HT1080 (cell line): ENCODE data around the gene U2AF1L4. TPM values are rescaled to one million over a fixed set of nuclear protein-coding genes. Genes with fewer than 3 reads are reported as not detected.

ENCODE experiments used
- DNase-seq: peaks from one replicate; pipeline ENCODE4 v3.0.0-alpha.2; 2015; ENCODE audit warnings: low read depth
- total RNA-seq: library from RNA; depleted of rRNA; stranded (reverse); fragments of >200 nt; shearing (Covaris generic); gene quantifications from 2 replicates; pipeline ENCODE4 v1.2.3, GENCODE V29; 2014

The U2AF1L4 gene
- total RNA-seq, 1 experiment from 2014 or later: 8.4 TPM

GRCh38 chr19:35742121-35742724, 3.0 kb downstream of the U2AF1L4 start, which contains the start of gene IGFLR1:
Gene IGFLR1, minus strand, starts transcription at chr19:35742452. Its CDS starts 1,272 bp downstream, at chr19:35741180.
- DNase-seq: no peak

GRCh38 chr19:35741203-35741515, 4.1 kb downstream of the U2AF1L4 start:
- no peak for DNase-seq

- DNase-seq: peak; percentile 93
Measured at GRCh38 chr19:35740423-35741202, 4.6 kb downstream of the U2AF1L4 start.

GRCh38 chr19:35740108-35740422, 5.2 kb downstream of the U2AF1L4 start:
- no peak for DNase-seq

- no peak for DNase-seq
Measured at GRCh38 chr19:35739275-35740107, 5.7 kb downstream of the U2AF1L4 start.

- no peak for DNase-seq
Measured at GRCh38 chr19:35738887-35739229, 6.4 kb downstream of the U2AF1L4 start.

GRCh38 chr19:35738021-35738886, 7.0 kb downstream of the U2AF1L4 start:
- DNase-seq: no peak

- DNase-seq: no peak
Measured at GRCh38 chr19:35736913-35737886, 8.0 kb downstream of the U2AF1L4 start.

- DNase-seq: no peak
Measured at GRCh38 chr19:35734889-35735288, 10.3 kb downstream of the U2AF1L4 start.

GRCh38 chr19:35734273-35734672, 10.9 kb downstream of the U2AF1L4 start:
- no peak for DNase-seq

GRCh38 chr19:35733180-35734125, 11.8 kb downstream of the U2AF1L4 start:
- DNase-seq: no peak

GRCh38 chr19:35732540-35733179, 12.6 kb downstream of the U2AF1L4 start:
- DNase-seq: no peak

GRCh38 chr19:35731779-35732405, 13.3 kb downstream of the U2AF1L4 start:
- DNase-seq: no peak

GRCh38 chr19:35731353-35731752, 13.9 kb downstream of the U2AF1L4 start:
- no peak for DNase-seq

- DNase-seq: no peak
Measured at GRCh38 chr19:35730326-35730725, 14.9 kb downstream of the U2AF1L4 start.

GRCh38 chr19:35729763-35730162, 15.5 kb downstream of the U2AF1L4 start:
- no peak for DNase-seq

GRCh38 chr19:35729021-35729420, 16.2 kb downstream of the U2AF1L4 start:
- DNase-seq: no peak
